Measurements from ENCODE around the gene PRDM15.

The PRDM15 gene

DNA sequence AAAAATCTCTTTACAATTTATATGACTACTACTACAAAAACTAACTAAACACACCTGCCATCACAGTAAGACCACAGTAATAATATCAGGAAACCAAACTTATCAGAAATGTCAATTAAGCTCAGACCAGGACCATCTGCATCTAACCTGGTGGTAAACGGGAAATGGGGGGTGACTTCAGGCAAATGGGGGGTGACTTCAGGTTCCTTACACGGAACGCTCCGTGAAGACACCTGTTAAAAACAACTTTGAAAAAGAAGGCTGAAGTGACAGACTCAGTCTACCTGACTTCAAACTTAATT lies 15.8 kb downstream of the PRDM15 start:
- Histone ChIP-seq H3K36me3 (peaks cover 12% of the 10 kb centered on the region), H3K27me3 (ENCODE audit: insufficient read depth, low read depth, severe bottlenecking) (no peaks in the 10 kb centered on the region), H3K4me3 (ENCODE audit: low read depth, low read length) (no peak overlapping the region), H3K9me3 (ENCODE audit: severe bottlenecking) (no peaks in the 10 kb centered on the region), H3K27ac (no peak overlapping the region)
- TF ChIP-seq, protein P1, sequence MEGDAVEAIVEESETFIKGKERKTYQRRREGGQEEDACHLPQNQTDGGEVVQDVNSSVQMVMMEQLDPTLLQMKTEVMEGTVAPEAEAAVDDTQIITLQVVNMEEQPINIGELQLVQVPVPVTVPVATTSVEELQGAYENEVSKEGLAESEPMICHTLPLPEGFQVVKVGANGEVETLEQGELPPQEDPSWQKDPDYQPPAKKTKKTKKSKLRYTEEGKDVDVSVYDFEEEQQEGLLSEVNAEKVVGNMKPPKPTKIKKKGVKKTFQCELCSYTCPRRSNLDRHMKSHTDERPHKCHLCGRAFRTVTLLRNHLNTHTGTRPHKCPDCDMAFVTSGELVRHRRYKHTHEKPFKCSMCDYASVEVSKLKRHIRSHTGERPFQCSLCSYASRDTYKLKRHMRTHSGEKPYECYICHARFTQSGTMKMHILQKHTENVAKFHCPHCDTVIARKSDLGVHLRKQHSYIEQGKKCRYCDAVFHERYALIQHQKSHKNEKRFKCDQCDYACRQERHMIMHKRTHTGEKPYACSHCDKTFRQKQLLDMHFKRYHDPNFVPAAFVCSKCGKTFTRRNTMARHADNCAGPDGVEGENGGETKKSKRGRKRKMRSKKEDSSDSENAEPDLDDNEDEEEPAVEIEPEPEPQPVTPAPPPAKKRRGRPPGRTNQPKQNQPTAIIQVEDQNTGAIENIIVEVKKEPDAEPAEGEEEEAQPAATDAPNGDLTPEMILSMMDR (IDR thresholded peaks at IDR 0.05; ENCODE audit: low read depth, low read length) = no peak
- no peak for DNase-seq

DNA sequence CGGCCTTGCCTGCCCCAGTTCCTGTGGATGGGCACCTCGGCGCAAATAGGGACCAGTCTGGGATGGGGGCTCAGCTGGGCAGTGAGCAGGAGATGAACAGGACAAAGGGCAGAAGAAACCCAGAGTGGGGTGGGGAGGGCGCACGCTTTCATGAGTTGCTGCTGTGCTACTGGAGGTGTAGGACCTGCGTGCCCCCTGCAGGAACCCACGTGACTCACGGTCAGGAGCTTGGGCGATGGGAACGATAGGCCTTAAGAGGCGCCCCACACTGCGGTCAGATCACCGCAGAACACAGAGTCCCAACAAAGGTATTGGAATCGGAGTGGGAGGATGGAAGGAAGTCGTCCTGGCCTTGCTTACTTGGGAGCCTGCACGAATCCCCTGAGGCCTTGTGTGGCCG lies 17.2 kb downstream of the PRDM15 start:
- Histone ChIP-seq H3K27ac (no peak overlapping the region), H3K27me3 (ENCODE audit: insufficient read depth, low read depth, severe bottlenecking) (no peaks in the 10 kb centered on the region), H3K9me3 (ENCODE audit: severe bottlenecking) (no peaks in the 10 kb centered on the region), H3K36me3 (peaks cover 21% of the 10 kb centered on the region), H3K4me3 (ENCODE audit: low read depth, low read length) (no peak overlapping the region)
- no peak for DNase-seq
- TF ChIP-seq, protein P1 (IDR thresholded peaks at IDR 0.05; ENCODE audit: low read depth, low read length) = peak; percentile 47

DNA sequence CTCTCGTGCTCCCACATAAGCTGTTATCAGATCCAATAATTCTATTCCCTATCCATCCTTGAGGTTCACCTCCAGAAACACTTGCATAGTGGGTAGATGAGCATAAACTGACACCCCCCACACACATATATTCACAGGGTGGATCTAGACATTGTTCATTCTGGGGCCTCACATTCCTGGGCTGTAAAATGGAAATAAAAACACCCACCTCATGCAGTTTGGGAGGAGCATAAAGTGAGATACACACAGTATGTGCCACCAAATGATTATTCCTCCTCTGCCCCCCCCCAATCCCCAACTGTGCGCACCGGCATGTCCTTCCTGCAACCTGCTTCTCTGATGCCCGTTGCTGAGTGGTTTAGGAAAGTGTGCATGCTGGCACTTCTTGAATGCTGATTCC lies 17.9 kb downstream of the PRDM15 start:
- H3K27me3 ChIP-seq (ENCODE audit: insufficient read depth, low read depth, severe bottlenecking) = no peaks in the 10 kb centered on the region
- no peak overlapping the region for H3K4me3 ChIP-seq (ENCODE audit: low read depth, low read length)
- TF ChIP-seq, protein P1 (IDR thresholded peaks at IDR 0.05; ENCODE audit: low read depth, low read length) = no peak
- DNase-seq = no peak
- H3K27ac ChIP-seq = no peak overlapping the region
- H3K9me3 ChIP-seq (ENCODE audit: severe bottlenecking) = no peaks in the 10 kb centered on the region
- peaks cover 29% of the 10 kb centered on the region for H3K36me3 ChIP-seq

DNA sequence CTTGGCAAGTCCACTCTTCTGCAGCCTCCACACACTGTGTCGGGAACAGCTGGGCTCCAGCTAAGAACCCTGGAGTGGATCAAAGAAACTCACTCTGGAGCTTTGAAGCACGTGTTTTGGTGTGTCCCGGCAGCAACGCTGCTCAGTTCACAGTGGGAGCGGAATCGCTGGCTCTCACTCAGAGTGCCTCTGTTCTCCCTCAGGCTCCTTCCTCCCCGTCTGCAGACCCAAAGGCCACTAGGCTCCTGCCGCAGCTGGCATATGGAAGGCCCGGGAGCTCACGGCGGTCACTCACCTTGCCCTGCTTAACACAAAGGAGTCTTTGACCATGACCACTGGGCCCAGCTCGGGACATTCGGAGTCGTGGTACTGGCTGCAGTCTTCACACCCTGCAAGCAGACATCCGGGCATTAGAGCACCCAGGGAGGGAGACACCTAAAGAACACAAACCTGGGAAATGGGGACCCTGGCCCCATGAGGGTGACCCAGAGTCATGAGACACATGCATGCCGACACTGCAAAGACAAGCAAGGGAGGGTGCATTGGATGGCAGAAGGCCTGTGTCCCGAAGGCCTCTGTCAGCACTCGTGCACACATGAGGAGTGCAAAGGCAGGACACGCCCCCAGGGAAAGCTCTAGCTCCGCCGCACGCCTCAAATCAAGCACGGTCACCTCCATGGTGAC lies 19.7 kb downstream of the PRDM15 start:
- H3K36me3 ChIP-seq = peaks cover 41% of the 10 kb centered on the region
- no peaks in the 10 kb centered on the region for H3K9me3 ChIP-seq (ENCODE audit: severe bottlenecking)
- TF ChIP-seq, protein P1 (IDR thresholded peaks at IDR 0.05; ENCODE audit: low read depth, low read length) = no peak
- H3K4me3 ChIP-seq (ENCODE audit: low read depth, low read length) = no peak overlapping the region
- DNase-seq = no peak
- no peaks in the 10 kb centered on the region for H3K27me3 ChIP-seq (ENCODE audit: insufficient read depth, low read depth, severe bottlenecking)
- H3K27ac ChIP-seq = no peak overlapping the region

DNA sequence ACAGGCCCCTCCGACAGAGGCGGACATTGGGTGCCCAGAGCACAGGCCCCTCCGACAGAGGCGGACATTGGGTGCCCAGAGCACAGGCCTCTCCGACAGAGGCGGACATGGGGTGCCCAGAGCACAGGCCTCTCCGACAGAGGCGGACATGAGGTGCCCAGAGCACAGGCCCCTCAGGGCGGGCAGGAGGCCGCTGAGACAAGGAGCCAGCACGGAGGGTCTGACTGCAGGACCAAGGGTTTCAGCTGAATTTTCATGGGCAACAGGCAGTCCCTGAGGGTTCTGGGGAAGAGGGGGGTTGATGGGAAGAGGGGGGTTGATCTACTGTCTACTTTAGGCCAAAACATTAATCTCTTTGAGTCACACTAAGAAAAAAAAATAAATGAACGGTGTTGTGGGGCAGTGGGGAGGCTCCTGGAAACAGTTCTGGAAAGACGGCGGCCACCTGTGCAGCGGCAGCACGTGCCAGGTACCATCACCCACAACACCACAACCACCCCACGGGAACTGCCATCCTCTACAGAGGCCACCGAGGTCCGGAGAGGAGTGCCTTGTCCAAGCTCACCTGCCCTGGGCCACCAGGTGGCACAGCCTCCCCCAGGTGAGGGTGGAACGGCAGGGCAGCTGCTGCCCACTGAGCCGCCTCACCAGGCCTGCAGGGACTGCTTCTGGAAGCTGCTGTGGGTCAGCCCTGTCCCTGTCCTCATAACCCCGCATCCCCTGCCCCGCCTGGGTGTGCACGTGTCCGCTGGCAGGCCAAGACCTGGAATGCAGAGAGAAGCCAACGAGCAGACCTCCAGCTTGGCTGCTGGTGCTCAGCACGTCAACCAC lies 20.5 kb downstream of the PRDM15 start:
- DNase-seq = no peak
- Histone ChIP-seq H3K36me3 (peaks cover 48% of the 10 kb centered on the region), H3K9me3 (ENCODE audit: severe bottlenecking) (no peaks in the 10 kb centered on the region), H3K4me3 (ENCODE audit: low read depth, low read length) (no peak overlapping the region), H3K27me3 (ENCODE audit: insufficient read depth, low read depth, severe bottlenecking) (no peaks in the 10 kb centered on the region), H3K27ac (no peak overlapping the region)
- TF ChIP-seq, protein P1 (IDR thresholded peaks at IDR 0.05; ENCODE audit: low read depth, low read length) = no peak
